ENCODE data around the gene TADA3.

GRCh38 chr3:9731206-9732079 is 60.8 kb downstream of the TADA3 start, which contains the start of gene BRPF1:
- TF ChIP-seq JUN (IDR thresholded peaks at IDR 0.05) (peak; percentile 86 to 90), CTCF (IDR thresholded peaks at IDR 0.05) (no peak), SMC3 (IDR thresholded peaks at IDR 0.05) (no peak), GATA3 (IDR thresholded peaks at IDR 0.05; ENCODE audit: borderline replicate concordance) (no peak), MYC (IDR thresholded peaks at IDR 0.05; ENCODE audit: borderline replicate concordance, low read length) (peak; percentile 40; the same call in 1 of the 2 replicates), CBX2 (IDR thresholded peaks at IDR 0.05; ENCODE audit: borderline replicate concordance, low read depth) (no peak), NFE2L2 (conservative IDR thresholded peaks at IDR 0.05; ENCODE audit: low read length) (no peak), ELK1 (IDR thresholded peaks at IDR 0.05; ENCODE audit: low read depth, low read length) (no peak), HOXA7 (CRISPR knock-in tag; IDR thresholded peaks at IDR 0.05) (no peak)
